Right renal pelvis (tissue), 4 donors: ENCODE results near the gene BASP1. TPM values are rescaled to one million over a fixed set of nuclear protein-coding genes. Genes with fewer than 3 reads are reported as not detected.

Source experiments
- DNase-seq, 4 donors: peaks; one replicate each; pipeline ENCODE4 v3.0.0-alpha.2; 2013; ENCODE audit warnings: low read depth in 4 of 4, low spot score in 3 of 4, missing footprints in 1 of 4
- polyA plus RNA-seq, 4 donors: library from polyadenylated mRNA; unstranded; fragments of 120-200 nt; gene quantifications; one replicate each; pipeline ENCODE4 v1.2.1, GENCODE V29; 2013; ENCODE audit not compliant: insufficient read length in 4 of 4

Gene BASP1
- polyA plus RNA-seq, 4 donors, result 84.6 to 96.0 (median 88.2) TPM

DNA sequence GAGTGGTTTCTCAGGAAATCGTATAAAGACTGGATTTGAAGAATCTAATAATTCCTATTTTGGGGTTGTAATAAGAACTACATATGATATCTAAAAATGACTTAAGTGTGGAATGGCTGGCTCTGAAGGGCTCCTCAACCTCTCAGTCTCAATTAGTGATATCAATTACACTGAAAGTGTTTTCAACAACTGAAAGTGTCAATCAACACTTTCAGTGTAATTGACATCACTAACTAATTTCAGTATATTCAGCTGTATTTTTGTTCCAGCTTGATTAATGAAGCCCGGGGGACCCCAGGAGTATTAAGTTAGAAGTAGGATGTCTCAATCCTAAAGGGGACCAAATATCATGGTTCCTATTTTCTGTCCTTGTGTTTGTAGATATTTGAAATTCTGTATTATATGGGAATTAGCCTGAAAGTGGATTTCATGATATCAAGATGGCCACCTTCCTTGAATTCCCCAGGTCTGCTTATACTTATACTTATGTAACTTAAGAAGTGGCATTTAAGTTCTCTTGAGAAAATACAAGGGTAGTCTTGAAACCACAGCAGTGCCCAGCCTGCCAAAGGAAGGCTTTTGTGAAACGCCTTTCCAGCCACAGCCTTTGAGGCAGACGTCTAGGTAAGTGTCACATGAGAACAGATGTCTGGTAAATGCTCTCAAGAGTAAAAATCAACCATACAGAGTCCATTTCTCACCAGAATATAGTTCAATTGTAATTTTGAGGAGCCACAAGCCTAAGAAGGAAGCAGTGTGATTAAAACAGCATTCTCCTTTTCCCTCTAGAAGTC lies 4.6 kb downstream of the BASP1 start:
- no peak for DNase-seq

DNA sequence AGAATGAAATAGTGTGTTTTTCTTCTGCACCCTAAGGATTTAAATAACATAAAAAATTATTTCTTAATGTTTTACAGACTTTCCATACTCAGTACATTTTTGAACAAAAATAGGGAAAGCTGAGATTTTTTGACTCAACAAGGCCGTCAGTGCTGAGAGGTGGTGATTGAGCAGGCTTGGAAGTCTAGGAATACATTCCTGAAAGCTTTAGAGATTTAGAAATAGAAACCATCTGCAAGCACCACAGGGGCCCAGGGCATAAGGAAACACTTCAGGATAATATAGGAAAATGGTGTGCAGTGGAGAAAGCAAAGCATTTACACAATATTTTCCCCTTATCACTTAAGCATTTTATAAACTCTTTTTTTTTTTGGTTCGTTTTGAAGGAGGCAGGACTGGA lies 5.2 kb downstream of the BASP1 start:
- no peak for DNase-seq

GRCh38 chr5:17223367-17224185 lies 6.1 kb downstream of the BASP1 start:
- no peak for DNase-seq

GRCh38 chr5:17224858-17225511 lies 7.6 kb downstream of the BASP1 start:
- DNase-seq, result no peak

GRCh38 chr5:17225520-17225919 lies 8.1 kb downstream of the BASP1 start:
- DNase-seq, result no peak

DNA sequence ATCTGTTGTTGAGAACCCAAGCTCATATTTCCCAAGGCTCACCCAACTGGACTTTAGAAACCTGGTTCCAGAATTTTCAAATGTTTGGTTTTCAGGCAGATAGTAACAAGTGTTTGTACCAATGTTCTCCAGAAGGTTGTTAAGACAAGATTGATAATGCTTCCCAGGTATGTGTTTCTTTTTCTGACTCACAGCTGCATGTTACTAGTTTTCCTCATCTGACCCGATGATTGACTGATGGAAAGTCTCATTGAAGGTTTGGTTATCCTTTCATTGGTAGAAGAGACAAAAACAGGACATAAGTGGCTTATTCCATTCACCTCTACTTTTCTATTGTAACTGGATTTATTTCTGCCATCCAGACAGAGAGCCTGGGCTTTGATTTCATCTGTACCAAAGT lies 10.4 kb downstream of the BASP1 start:
- DNase-seq, result no peak

DNA sequence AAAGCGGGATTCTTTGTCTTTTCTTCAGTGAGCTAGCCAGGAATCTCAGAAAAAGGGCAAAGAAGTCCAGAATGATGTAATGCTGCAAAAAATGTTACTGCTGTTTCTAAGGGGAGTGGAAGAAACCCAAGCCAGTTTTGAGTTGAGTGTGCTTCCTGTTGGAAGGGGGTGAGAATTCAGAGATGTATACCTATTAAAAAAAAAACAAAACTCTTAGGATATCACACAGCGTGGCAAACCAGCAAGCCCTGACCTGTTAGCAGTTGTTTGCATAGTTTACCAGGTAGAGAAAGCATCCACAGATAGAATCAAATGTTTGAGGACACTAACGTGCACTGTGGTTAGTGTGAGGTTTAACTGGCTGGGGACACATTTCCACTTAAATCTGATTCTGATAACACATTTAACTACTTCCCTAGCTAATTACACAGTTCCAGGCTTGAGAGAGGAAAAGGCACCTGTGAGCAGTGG lies 11.4 kb downstream of the BASP1 start:
- DNase-seq, result no peak

GRCh38 chr5:17229313-17229712 lies 11.9 kb downstream of the BASP1 start:
- no peak for DNase-seq

GRCh38 chr5:17230191-17230590 lies 12.8 kb downstream of the BASP1 start:
- DNase-seq, result no peak

- no peak for DNase-seq
Measured at GRCh38 chr5:17230808-17231525, 13.5 kb downstream of the BASP1 start.

GRCh38 chr5:17232405-17232804 lies 15.0 kb downstream of the BASP1 start:
- DNase-seq, result no peak

GRCh38 chr5:17233488-17233887 lies 16.1 kb downstream of the BASP1 start:
- DNase-seq, result no peak

DNA sequence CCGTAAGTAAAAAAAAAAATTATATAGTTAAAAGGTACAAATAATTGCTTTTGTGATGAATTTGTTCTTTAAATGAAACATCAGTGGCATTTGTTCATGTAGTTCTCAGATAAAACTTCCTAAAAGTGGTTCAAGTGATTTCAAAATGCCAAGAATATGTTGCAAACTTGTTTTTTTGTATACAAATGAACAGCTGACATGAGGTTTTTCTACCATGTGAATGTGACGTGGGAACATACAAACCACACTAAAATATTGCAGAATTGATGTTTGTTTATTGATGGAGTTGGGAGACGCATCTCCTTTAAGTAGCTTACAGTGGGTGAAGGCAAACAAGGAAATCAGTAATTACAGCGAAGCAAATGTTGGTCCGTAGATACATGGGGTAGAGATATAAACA lies 16.9 kb downstream of the BASP1 start:
- no peak for DNase-seq

DNA sequence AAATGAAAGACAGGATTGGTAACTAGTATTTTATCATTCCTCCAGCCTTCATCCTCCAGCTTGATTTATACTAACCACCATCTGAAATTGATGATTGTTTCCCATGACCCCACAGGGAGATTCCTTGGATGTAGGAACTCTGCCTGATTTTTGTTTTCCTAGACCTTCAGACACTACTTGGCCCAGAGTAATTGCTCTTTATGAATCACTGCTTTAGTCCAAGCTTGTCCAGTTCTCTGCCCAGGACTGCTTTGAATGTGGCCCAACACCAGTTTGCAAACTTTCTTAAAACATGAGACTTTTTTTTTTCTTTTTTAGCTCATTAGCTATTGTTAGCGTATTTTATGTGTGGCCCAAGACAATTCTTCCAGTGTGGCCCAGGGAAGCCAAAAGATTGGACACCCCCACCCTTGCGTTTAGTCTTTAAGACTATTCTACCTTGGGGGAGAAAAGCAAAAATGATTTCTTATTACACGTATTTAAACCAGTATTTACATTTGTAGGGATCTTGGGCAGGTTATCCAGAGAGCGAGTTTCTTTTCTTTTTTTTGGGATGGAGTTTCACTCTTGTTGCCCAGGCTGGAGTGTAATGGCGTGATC lies 18.4 kb downstream of the BASP1 start:
- no peak for DNase-seq

DNA sequence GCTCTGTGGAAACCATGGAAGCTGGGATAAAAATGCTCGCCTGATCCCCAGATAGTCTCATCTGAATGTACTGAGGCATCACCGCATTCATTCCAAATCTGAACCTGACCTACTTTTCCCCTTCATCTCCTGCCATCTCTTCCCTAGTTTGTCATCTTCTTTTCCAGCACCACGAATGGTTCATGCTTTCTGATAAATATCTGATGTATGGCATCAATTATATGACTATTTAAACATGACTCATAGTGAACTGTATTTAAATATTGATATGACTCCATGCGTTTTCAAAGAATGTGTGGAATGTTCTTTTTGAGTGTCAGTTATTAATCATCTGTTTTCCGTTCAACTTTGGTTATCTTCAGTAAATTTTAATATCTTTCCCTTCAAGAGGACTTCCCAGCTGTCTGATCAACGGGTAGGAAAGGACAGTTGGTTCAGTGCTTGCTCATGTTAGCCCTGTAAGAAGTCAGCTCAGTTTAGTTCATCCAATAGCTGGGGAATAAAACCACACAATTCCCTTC lies 21.1 kb downstream of the BASP1 start:
- no peak for DNase-seq

- DNase-seq, result no peak
Measured at GRCh38 chr5:17239953-17240352, 22.5 kb downstream of the BASP1 start.

DNA sequence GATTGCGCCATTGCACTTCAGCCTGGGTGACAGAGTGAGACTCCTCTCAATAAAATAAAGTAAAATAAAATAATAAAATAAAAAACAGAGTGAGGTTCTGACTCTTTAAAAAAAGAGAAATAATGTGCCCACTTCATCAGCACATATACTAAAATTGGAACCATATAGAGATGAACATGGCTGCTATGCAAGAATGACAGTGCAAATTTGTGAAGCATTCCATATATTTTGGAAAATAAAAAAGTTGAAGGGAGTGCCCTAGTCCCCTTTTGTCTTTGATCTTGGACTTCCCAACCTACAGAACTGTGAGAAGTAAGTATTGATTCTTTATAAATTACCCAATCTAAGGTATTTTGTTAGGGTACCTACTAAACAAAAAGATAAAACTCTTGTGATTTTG lies 23.1 kb downstream of the BASP1 start:
- DNase-seq, result no peak

- DNase-seq, result no peak
Measured at GRCh38 chr5:17241635-17242034, 24.2 kb downstream of the BASP1 start.

DNA sequence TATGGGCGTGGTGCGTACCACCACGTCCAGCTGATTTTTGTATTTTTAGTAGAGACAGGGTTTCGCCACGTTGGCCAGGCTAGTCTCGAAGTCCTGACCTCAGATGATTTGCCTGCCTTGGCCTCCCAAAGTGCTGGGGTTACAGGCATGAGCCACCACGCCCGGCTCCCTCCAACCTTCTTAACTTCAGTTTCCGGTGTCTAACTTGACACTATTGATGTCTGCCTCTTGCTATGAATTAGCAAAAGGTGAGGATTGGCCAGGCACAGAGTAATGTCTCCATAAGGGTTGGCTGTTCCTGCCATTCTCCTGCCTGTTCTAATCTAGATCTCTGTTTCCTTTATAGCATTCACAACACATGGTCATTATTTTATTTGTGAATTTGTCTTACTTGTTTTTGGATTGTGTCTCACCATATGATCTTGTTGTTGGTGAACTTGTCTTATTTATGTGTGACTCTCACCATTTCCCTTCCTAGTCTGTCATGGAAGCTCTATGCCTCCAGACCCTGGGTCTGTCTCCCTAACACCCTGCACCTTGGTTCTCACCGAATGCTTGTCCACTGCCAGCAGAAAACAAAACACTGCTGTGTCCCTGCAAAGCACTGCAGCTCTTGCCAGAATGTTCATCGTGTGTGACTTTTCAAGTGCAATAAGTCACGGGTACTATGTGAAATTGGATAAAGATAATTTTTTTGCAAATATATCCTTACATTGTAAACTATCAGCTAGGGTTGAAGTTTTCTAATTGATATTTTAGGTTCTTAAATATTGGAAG lies 26.0 kb downstream of the BASP1 start:
- no peak for DNase-seq
